Measurements from ENCODE around the gene TMEM8B.

DNA sequence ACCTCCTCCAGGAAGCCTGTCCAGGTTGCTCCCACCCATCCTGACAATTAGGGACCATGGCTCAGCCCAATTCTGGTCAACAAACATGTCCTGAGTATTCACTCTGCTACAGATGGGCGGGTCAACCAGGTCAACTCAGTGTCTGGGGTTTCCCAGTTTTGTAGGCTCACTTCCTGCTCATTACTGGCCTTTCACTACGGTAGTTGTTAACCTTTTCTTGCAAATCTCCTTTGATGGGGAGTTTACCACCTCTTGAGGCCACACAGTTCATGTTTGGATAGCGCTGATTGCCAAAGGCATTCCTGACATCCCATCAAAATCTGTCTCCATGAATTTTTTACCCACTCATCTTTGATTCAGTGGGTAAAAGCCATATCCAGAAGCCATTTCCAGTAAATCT is 13.8 kb downstream of the TMEM8B start:
- no peak for TF ChIP-seq POLR2AphosphoS5 (IDR thresholded peaks at IDR 0.05; ENCODE audit: low read depth, low read length)
- TF ChIP-seq, protein P1, sequence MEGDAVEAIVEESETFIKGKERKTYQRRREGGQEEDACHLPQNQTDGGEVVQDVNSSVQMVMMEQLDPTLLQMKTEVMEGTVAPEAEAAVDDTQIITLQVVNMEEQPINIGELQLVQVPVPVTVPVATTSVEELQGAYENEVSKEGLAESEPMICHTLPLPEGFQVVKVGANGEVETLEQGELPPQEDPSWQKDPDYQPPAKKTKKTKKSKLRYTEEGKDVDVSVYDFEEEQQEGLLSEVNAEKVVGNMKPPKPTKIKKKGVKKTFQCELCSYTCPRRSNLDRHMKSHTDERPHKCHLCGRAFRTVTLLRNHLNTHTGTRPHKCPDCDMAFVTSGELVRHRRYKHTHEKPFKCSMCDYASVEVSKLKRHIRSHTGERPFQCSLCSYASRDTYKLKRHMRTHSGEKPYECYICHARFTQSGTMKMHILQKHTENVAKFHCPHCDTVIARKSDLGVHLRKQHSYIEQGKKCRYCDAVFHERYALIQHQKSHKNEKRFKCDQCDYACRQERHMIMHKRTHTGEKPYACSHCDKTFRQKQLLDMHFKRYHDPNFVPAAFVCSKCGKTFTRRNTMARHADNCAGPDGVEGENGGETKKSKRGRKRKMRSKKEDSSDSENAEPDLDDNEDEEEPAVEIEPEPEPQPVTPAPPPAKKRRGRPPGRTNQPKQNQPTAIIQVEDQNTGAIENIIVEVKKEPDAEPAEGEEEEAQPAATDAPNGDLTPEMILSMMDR (IDR thresholded peaks at IDR 0.05 in 2 of 3, conservative IDR thresholded peaks at IDR 0.05 in 1 of 3; ENCODE audit: borderline replicate concordance in 1 of 3, insufficient read depth in 1 of 3, low read depth in 2 of 3, low read length in 2 of 3): no peak
- TF ChIP-seq TCF7L2 (IDR thresholded peaks at IDR 0.05; ENCODE audit: borderline replicate concordance, extremely low read depth, insufficient read depth, insufficient read length): no peak
- no peak for TF ChIP-seq RAD21 (IDR thresholded peaks at IDR 0.05; ENCODE audit: low read depth)
- no peak for TF ChIP-seq EGR1 (IDR thresholded peaks at IDR 0.05; ENCODE audit: low read depth)
